ENCODE measurements around the gene MYPOP.
"Not testable (repeated sequence)": the region's sequence is repeated elsewhere in the genome, so short reads cannot be mapped to it uniquely, and the experiment has no call there.

MYPOP gene

GRCh38 chr19:45911291-45911690, 8.9 kb upstream of the MYPOP start:
- DNase-seq (ENCODE audit: low read depth), result no peak
- no peak overlapping the region for H3K4me3 ChIP-seq (ENCODE audit: low read depth, low read length)

GRCh38 chr19:45908956-45909355, 6.5 kb upstream of the MYPOP start:
- DNase-seq (ENCODE audit: low read depth), result no peak
- H3K4me3 ChIP-seq (ENCODE audit: low read depth, low read length), result no peak overlapping the region

DNA sequence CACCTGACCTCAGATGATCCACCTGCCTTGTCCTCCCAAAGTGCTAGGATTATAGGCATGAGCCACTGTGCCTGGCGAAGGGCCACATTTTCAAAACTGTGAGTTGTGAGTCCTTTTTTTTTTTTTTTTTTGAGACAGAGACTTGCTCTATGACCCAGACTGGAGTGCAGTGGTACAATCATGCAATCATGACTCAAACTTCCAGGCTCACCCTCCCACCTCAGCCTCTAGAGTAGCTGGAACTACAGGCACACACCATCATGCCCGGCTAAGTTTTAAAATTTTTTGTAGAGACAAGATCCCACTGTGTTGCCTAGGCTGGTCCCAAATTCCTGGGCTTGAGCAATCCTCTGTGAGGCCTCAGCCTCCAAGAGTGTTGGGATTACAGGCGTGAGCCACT, 3.8 kb upstream of the MYPOP start:
- no peak for DNase-seq (ENCODE audit: low read depth)
- no peak overlapping the region for H3K4me3 ChIP-seq (ENCODE audit: low read depth, low read length)

GRCh38 chr19:45905011-45905410, 2.6 kb upstream of the MYPOP start:
- no peak for DNase-seq (ENCODE audit: low read depth)
- H3K4me3 ChIP-seq (ENCODE audit: low read depth, low read length), result no peak overlapping the region

- DNase-seq (ENCODE audit: low read depth), result peak; percentile 79
- peak overlapping the region; percentile 83 for H3K4me3 ChIP-seq (ENCODE audit: low read depth, low read length)
Measured at GRCh38 chr19:45902651-45903625, 525 bp upstream of the MYPOP start.

DNA sequence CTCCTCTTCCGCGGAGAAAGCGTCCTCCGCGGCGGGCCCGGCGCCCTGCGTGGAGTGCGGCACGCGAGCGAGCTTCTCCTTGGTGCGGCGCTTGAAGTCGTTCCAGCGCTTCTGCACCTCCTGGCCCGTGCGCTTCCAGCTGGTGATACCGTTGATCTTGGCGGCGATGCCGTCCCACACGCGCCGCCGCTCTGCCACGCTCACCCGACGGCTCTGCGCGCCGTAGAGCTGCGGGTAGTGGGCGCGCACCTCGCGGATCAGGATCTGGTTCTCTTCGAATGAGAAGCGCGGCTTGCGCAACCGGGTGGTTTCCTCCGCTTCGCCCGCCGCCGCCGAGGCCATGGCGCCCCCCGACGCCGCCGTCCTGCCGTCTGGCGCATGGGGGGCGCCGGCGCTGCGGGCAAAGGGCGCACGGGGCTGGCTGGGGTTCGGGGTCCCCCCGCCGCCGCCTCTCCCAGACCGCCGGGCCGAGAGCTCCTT, 941 bp downstream of the MYPOP start:
- peak overlapping the region; percentile 83 for H3K4me3 ChIP-seq (ENCODE audit: low read depth, low read length)
- no peak for DNase-seq (ENCODE audit: low read depth)

DNA sequence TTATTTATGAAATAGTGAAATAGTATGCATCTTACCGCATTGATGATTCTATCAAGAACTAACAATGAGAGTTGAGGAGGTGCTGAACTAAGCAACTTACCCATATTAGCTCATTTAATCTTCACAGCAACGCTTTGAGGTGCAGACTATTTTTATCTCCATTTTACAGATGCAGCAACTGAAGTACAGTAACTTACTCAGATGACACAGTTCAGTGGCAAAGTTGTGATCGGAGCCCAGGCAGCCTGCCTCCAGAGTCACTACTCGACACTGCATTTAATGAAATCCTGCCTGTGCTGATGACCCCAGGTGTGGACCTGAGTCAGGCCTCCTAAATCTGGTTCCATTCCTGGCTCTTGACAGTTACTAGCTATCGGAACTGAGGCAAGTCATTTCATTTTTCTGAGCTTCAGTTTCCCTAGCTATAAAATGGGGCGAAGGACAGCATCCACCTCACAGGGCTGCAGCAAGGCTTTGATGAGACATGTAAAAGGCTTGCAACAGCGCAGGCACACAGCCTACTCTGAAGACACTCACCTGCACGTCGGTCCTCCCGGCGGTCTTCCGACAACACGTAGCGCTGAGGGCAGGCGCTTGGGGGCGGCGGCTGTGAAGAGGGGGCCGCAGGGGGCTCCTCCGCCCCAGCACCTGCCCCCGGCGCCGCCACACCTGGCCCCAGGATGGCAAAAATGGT, 1.5 kb downstream of the MYPOP start:
- peak overlapping the region; percentile 83 for H3K4me3 ChIP-seq (ENCODE audit: low read depth, low read length)

DNA sequence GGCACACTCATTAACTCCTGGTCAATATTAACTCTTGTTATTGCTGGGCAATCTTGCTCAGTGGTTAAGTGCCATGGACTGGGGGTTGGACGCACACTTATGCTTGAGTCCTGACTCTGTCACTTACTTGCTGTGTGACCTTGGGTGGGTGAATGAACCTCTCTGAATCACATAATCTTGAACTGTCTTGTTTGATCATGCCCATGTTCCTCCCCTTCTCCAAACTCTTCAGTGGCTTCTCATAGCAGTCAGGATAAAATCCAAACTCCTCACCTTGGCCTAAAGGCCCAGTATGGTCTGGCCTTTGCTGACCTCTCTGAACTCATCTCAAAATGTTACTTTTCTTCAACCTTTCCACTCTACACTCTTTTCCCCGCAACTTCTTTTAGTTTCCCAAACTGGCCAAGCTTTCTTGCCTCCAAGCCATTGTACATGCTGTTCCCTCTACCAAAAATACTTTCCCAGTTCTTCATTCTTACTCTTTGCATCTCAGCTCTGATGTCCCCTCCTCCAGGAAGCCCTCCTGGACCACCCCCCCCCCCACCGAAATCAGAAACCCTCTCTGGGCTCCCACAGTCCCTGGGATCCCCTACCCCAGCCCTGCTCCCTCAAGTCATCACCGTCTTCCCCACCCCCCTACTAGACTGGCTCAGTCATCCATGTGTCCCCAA, 2.4 kb downstream of the MYPOP start:
- no peak overlapping the region for H3K4me3 ChIP-seq (ENCODE audit: low read depth, low read length)
- no peak for DNase-seq (ENCODE audit: low read depth)

More for the DNA sequence above, 1.5 kb downstream of the MYPOP start:
- DNase-seq (ENCODE audit: low read depth), result no peak

DNA sequence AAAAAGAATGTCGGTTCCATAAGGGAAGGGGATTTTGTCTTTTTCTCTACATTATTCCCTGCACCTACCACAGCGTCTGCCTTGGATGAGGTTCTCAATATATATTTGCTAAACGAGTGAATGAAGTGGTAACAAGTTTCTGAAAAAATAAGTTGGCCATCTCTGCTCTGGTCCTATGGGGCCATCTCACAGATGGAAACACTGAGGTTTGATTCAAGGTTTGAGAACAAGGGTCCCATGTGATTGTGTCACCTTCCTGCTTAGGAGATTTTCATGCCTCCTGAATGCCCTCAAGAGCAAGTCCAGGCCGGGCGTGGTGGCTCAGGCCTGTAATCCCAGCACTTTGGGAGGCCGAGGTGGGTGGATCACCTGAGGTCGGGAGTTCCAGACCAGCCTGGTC, 3.2 kb downstream of the MYPOP start:
- no peak overlapping the region for H3K4me3 ChIP-seq (ENCODE audit: low read depth, low read length)
- no peak for DNase-seq (ENCODE audit: low read depth)

DNA sequence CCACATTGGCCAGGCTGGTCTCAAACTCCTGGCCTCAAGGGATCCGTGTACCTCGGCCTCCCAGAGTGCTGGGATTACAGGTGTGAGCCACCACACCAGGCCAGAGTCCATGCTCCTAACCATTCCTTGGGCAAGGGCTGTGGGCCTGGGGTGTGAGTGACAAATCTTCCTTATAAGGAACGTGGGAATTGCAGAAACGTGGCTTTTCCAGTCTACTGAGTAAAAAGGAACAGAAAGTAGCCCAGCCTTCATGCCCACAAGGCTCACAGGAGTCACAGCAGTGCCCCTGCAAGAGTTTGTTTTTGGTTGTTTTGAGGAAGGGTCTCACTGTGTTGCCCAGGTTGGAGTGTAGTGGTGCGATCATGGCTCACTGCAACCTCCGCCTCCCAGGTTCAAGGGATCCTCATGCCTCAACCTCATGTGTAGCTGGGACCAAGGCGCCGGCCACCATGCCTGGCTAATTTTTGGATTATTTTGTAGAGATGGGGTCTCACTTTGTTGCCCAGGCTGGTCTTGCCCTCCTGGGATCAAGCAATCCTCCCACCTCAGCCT, 5.1 kb downstream of the MYPOP start:
- H3K4me3 ChIP-seq (ENCODE audit: low read depth, low read length), result no peak overlapping the region
- DNase-seq (ENCODE audit: low read depth), result no peak

DNA sequence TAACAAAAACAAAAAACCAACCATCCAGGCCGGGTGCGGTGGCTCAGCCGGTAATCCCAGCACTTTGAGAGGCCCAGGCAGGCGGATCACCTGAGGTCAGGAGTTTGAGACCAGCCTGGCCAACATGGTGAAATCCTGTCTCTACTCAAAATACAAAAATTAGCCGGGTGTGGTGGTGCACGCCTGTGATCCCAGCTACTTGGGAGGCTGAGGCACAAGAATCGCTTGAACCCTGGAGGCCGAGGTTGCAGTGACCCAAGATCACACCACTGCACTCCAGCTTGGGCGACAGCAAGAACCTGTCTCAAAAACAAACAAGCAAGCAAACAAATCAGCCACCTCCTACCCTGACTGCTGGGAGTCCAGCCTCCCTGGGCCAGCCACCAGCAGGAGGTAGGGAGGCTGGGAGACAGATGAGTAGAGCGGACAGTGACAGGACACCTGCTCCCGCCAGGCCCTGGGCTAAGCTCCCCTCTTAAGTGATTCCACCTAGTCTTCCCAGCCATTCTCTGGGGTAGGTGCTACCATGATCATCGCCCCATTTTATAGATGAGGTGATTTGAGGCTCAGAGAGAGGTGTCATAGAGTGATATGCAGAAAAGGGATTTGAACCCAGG, 6.3 kb downstream of the MYPOP start:
- DNase-seq (ENCODE audit: low read depth); H3K4me3 ChIP-seq (ENCODE audit: low read depth, low read length): not testable (repeated sequence)

GRCh38 chr19:45895519-45895972, 6.9 kb downstream of the MYPOP start:
- no peak overlapping the region for H3K4me3 ChIP-seq (ENCODE audit: low read depth, low read length)
- DNase-seq (ENCODE audit: low read depth), result no peak

DNA sequence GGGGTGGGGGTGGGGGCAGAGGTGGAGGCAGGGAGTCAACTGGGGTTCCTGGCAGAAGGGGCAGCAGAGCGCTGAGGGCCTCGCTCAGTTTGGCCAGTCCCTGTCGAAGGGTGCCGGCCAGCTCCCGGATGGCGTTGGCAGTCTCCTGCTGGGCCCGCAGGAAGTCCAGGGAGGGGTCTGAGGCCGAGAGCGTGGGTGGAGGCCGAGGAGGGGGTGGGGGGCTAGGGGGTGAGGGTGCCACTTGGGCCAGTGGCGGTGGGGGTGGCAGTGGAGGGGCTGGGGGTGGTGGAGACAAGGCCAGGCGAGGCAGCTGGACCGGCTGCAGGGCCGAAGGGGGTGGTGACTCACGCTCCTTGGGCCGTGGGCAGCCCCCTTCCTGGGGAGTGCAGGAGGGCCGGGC, 11.5 kb downstream of the MYPOP start:
- DNase-seq (ENCODE audit: low read depth), result no peak
- no peak overlapping the region for H3K4me3 ChIP-seq (ENCODE audit: low read depth, low read length)

DNA sequence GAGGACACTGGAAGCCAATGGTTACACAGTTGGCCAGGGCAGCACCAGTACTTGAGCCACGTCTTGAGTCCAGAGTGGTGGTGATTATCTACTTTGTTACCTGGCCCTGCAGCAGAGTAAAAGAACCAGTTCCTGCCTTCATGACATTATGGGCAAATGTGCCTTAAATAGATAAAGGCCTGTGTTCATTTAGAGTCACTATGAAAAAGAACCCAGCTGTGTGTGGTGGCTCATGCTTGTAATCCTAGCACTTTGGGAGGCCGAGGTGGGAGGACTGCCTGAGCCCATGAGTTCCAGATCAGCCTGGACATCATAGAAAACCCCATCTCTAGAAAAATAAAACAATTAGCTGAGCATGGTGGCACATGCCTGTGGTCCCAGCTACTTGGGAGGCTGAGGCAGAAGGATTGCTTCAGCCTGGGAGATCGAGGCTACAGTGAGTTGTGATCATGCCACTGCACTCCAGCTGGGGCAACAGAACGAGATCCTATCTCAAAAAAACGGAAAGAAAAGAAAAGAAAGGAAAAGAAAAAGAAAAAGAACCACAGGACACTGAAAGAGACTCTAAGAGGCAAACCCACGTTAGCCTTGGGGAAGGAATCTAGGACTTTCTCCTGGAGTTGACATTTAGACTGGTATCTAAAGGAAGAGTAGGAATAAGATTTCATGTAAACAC, 13.1 kb downstream of the MYPOP start:
- DNase-seq (ENCODE audit: low read depth), result no peak
- no peak overlapping the region for H3K4me3 ChIP-seq (ENCODE audit: low read depth, low read length)

GRCh38 chr19:45887200-45887710, 15.2 kb downstream of the MYPOP start:
- no peak for DNase-seq (ENCODE audit: low read depth)
- peak overlapping the region; percentile 66 for H3K4me3 ChIP-seq (ENCODE audit: low read depth, low read length)

DNA sequence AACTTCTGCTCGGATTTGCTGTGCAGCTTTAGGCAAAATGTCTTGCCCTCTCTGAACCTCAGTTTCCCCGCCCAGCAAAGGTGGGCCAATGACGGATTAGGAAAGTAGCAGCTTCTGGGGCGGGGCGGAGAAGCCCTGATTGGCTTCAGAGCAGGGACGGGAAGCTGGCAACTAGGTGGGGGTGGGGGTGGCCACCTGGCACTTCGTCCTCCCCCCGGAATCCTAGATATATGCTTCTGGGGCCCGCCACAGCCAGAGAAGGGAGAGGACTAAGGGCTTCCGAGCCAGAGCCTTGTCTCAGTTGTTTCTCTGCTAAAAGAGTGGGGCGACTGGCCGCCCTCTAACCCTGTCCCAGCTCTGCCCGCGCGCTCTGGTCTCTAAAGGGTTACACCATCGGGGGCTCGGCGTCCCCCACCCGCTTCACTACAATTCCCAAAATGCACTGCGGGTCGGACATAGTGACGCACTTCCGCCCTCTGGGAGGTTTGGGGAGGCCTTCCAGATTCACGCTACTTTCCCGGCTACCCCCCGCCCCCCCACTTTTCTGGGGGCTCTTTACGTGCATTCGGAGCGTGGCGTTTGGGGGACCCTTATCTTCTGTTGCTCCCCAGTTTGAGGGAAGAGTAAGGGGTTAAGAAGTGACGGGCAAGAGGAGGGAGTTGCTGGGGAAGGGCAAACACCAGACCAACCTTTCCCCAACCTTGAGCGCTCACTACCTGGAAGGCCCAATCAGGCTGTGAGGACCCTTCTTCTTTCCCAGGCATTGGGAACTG, 15.8 kb downstream of the MYPOP start:
- peak overlapping the region; percentile 66 for H3K4me3 ChIP-seq (ENCODE audit: low read depth, low read length)
- peak; percentile 75 for DNase-seq (ENCODE audit: low read depth)

DNA sequence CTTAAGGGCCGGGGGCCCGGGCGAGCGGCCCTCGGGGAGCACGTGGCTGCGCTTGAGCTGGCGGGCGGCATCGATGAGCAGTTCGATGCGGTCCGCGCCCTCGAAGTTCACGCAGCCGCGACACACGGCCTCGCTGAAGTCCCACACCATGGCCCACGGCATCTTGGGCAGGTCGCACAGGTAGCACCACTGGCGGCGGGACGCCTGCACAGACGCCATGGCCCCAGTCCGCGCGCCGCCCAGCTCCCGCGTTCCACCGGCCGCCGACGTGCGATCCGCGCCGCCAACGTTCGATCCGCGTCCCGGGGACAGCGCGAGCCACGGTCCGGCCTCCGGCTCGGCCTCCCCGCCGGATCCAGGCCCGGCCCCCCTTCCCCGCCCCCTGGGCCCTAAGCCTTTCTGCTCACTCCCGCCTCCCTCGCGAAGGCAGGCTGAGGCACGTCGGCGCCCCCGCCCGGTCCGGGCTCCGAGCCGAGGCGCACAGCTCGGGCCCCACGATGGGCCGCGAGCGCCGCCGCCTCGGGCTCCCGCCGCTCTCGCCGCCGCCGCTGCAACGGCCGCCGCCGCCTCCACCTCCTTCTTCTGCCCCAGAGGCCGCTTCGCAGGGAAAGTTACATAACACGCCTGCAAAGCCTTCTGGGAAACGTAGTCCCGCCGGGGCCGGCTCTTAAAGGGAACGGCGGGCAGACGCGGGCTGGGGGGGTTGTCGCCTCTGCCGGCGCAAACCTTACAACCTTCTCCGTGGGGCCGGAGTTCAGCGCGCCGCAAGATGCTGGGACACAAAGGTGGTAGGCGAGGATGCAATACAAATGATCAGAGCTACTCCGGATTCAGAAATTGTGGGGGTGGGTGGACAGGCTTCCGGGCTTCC, 16.6 kb downstream of the MYPOP start, which contains the start of gene IRF2BP1:
Gene IRF2BP1 (minus strand): TSS at position 586 of the 871 bp plus-strand sequence. CDS start 367 bp downstream, at position 219.
- peak; percentile 79 for DNase-seq (ENCODE audit: low read depth)
- peak within 1 kb of the TSS; percentile 66 for H3K4me3 ChIP-seq (ENCODE audit: low read depth, low read length)

Data from skeletal muscle cell (primary cell).